ENCODE measurements around the gene TIMM17B.

DNA sequence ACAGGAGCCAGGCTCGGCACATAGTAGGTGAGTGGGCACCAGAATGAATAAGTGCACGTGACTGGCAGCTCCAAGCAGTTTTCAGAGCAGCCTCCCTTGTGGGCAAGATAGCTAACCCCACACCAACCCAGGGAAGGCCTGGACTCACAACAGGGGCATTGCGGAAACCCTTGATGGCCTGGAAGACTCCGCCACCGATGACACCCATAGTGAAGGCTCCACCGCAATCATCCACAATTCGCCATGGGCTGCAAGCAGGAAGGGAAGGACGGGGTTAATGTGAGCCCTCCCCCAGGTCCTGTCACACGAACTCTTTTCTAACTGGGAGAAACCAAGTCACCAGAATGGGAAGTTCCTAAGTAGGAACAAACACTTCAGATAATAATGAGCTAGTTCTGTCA, 957 bp downstream of the TIMM17B start:
- TF ChIP-seq, protein P1, sequence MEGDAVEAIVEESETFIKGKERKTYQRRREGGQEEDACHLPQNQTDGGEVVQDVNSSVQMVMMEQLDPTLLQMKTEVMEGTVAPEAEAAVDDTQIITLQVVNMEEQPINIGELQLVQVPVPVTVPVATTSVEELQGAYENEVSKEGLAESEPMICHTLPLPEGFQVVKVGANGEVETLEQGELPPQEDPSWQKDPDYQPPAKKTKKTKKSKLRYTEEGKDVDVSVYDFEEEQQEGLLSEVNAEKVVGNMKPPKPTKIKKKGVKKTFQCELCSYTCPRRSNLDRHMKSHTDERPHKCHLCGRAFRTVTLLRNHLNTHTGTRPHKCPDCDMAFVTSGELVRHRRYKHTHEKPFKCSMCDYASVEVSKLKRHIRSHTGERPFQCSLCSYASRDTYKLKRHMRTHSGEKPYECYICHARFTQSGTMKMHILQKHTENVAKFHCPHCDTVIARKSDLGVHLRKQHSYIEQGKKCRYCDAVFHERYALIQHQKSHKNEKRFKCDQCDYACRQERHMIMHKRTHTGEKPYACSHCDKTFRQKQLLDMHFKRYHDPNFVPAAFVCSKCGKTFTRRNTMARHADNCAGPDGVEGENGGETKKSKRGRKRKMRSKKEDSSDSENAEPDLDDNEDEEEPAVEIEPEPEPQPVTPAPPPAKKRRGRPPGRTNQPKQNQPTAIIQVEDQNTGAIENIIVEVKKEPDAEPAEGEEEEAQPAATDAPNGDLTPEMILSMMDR (IDR thresholded peaks at IDR 0.05): no peak
- TF ChIP-seq POLR2A (IDR thresholded peaks at IDR 0.05): no peak
